Muscle layer of duodenum (tissue), 2 donors: ENCODE measurements around the gene SLC6A2.
A peak's percentile ranks its signal among the peaks of the same experiment; 100 is the strongest.

Source experiments
- H3K27ac ChIP-seq: one replicate; pipeline ENCODE4 v1.7.0; 2013; ENCODE audit warnings: mild to moderate bottlenecking, low read length
- H3K27me3 ChIP-seq: one replicate; pipeline ENCODE4 v1.7.0; 2013; ENCODE audit warnings: low read depth, mild to moderate bottlenecking, control low read depth, low read length
- H3K36me3 ChIP-seq, 2 donors: one replicate each; pipeline ENCODE4 v1.7.0; 2013; ENCODE audit warnings: low read length in 2 of 2, control low read depth in 1 of 2, mild to moderate bottlenecking in 1 of 2; ENCODE audit not compliant: insufficient read depth in 2 of 2, control insufficient read depth in 1 of 2
- H3K4me1 ChIP-seq, 2 donors: one replicate each; pipeline ENCODE4 v1.7.0; 2013; ENCODE audit warnings: low read length in 2 of 2, mild to moderate bottlenecking in 2 of 2, control low read depth in 1 of 2, moderate library complexity in 1 of 2; ENCODE audit not compliant: insufficient read depth in 2 of 2, control insufficient read depth in 1 of 2
- H3K4me3 ChIP-seq, 2 donors: one replicate each; pipeline ENCODE4 v1.7.0; 2013; ENCODE audit warnings: low read length in 2 of 2, low read depth in 1 of 2, mild to moderate bottlenecking in 1 of 2
- H3K9me3 ChIP-seq, 2 donors: one replicate each; pipeline ENCODE4 v1.7.0; 2013; ENCODE audit warnings: low read length in 2 of 2, control low read depth in 1 of 2, mild to moderate bottlenecking in 1 of 2; ENCODE audit not compliant: control insufficient read depth in 1 of 2
- donor health status: healthy.

SLC6A2 gene

DNA sequence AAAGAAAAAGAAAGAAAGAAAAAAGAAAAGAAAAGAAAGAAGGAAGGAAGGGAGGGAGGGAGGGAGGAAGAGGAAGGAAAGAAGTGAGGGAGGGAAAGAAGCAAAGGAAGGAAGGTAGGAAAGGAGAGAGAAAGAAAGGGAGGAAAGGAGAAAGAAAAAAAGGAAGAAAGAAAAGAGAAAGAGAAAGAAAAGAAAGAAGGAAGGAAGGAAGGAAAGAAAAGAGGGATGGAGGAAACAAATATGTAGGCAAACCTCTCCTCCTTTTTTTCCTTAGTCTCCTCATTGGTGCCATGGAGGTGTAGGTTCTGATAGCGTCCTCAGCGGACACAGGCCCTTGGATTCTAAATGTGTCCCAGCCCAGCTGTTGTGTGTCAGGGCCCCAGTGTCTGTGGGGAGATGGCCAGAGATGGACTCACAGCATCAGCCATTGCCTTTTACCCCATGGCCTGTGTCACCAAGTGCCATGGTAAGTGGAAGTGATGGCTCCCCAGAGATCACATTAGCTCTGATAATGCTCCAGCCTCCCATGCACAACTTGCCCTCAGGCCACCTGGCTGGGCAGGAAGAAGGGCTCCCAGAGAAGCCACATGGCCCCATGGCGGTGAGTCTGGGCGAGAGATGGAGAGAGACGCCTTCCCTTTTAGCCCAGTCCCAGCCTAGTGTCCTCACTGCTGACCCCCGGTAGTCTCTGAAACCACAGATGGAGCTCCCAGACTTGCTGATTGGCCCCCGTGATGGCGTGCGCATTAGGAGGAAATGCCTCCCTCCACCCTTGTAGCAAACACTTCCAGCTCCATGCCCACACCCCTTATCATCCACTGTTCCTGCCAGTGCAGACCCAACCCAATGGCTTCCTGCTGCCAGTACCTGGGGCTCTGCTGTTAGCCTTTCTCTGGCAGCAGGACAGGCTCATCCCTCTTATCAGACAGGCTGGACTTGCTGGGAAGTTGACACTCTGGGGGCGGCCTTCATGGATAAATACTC lies 3.7 kb upstream of the SLC6A2 start:
- Histone ChIP-seq H3K36me3 (no peaks in the 10 kb centered on the region), H3K4me3 (no peak overlapping the region), H3K27me3 (peaks cover 18% of the 10 kb centered on the region), H3K9me3 (no peaks in the 10 kb centered on the region), H3K4me1 (peaks cover 0 to 16% of the 10 kb centered on the region in 2 donors), H3K27ac (no peak overlapping the region)

DNA sequence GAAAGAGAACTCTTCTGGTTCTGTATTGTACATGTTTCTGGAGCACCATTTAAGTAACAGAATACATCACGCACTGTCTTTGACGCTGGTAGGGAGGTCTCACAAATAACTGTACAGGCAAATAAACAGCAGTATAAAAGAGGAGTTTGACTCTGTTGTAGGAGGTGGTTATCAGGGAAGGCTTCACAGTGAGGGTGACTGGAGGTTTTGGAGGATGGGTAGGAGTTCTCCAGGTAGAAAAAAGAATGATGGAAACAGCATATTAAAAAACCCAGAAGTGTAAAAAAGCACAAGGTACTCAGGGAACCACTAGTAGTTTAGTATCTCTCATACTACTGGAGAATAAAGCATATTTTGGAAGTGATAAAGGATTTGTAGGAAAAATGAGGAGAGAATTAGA lies 2.7 kb upstream of the SLC6A2 start:
- H3K36me3 ChIP-seq = no peaks in the 10 kb centered on the region
- H3K27me3 ChIP-seq = peaks cover 21% of the 10 kb centered on the region
- peaks cover 0 to 16% of the 10 kb centered on the region in 2 donors for H3K4me1 ChIP-seq
- no peak overlapping the region for H3K4me3 ChIP-seq
- H3K9me3 ChIP-seq = no peaks in the 10 kb centered on the region
- H3K27ac ChIP-seq = no peak overlapping the region

DNA sequence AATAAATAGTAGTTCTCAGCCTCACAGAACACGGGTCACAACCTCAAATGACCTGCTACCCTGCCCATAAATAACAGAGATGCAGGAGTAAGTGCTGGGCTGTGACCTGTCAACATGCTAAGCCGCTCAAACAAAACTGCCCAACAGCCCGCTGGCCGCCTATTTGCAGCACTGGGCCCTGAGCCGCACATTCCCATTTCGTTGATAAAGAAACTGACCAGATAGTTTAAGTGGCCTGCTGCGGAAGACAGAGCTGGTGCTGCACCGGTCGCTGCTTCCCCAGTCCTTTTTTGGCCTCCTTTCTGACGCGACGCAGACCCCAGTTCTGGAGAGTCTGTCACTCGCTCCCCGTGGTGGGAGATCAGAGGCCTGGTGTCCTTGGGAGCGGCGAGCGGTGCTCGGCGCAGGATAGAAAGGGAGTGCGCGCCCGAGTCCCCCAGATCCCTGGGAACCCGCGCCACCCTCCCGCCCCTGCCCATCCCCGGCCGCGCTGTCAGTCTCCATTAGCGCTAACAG lies 349 bp upstream of the SLC6A2 start:
- Histone ChIP-seq H3K27ac (no peak overlapping the region), H3K27me3 (peaks cover 21% of the 10 kb centered on the region), H3K4me1 (peaks cover 0 to 16% of the 10 kb centered on the region in 2 donors), H3K4me3 (peak overlapping the region in 1 of 2 donors; percentile 53), H3K36me3 (no peaks in the 10 kb centered on the region), H3K9me3 (no peaks in the 10 kb centered on the region)

DNA sequence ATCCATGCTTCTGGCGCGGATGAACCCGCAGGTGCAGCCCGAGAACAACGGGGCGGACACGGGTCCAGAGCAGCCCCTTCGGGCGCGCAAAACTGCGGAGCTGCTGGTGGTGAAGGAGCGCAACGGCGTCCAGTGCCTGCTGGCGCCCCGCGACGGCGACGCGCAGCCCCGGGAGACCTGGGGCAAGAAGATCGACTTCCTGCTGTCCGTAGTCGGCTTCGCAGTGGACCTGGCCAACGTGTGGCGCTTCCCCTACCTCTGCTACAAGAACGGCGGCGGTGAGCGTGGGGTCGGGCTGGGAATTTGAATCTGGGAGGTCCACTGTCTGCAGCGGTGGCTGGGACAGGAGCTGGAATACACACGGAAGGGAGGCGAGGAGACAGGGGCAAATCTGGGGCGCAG lies 904 bp downstream of the SLC6A2 start:
- Histone ChIP-seq H3K4me3 (peak overlapping the region in 1 of 2 donors; percentile 53), H3K9me3 (no peaks in the 10 kb centered on the region), H3K4me1 (peaks cover 0 to 16% of the 10 kb centered on the region in 2 donors), H3K36me3 (no peaks in the 10 kb centered on the region), H3K27me3 (peaks cover 21% of the 10 kb centered on the region), H3K27ac (no peak overlapping the region)

DNA sequence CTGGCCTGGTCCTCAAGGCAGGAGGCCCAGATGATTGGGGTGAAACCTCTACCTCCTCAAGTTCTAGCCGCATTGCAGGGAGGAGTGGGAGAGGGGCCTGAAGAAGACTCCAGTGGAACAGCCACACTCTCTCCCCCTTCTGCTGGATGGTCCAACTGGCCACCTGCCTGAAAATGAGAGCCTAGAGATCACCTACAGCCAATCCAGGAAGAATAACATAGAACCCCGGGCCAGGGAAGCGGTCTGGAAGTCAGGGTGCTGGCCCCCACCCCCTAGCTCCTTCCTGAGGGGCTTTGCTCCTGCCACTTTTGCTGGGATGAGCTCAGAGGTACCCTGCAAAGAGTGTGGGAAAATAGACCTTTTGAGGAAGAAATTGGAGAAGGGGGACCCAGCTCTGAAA lies 1.8 kb downstream of the SLC6A2 start:
- peaks cover 0 to 16% of the 10 kb centered on the region in 2 donors for H3K4me1 ChIP-seq
- no peak overlapping the region for H3K4me3 ChIP-seq
- H3K27ac ChIP-seq = no peak overlapping the region
- H3K27me3 ChIP-seq = peaks cover 21% of the 10 kb centered on the region
- no peaks in the 10 kb centered on the region for H3K9me3 ChIP-seq
- H3K36me3 ChIP-seq = no peaks in the 10 kb centered on the region

DNA sequence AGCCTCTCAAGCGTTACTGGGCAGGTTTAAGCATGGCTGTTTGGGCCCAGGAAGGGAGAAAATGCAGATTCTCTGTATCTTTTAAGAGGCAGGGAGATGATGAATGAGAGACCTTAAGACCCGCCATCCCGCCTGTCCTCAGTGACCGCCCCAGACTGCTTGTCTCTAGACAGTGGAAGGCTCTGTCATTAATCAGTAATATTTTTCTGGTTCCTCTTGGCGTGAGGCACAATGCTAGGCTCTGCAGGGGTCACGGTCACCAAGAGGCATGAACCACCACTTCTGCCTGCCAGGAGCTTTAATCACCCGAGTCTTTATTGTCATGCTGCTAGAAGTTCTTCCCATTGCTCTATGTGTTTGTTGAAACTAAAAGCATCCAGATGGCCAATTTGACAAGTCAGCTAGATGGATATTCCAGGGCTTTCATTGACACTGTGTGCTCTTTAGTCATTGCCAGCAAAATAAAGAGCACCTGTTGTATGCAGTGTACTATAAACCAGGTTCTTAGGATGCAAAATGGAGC lies 3.2 kb downstream of the SLC6A2 start:
- peaks cover 0 to 16% of the 10 kb centered on the region in 2 donors for H3K4me1 ChIP-seq
- no peaks in the 10 kb centered on the region for H3K9me3 ChIP-seq
- no peak overlapping the region for H3K27ac ChIP-seq
- peaks cover 18% of the 10 kb centered on the region for H3K27me3 ChIP-seq
- H3K36me3 ChIP-seq = no peaks in the 10 kb centered on the region
- no peak overlapping the region for H3K4me3 ChIP-seq

DNA sequence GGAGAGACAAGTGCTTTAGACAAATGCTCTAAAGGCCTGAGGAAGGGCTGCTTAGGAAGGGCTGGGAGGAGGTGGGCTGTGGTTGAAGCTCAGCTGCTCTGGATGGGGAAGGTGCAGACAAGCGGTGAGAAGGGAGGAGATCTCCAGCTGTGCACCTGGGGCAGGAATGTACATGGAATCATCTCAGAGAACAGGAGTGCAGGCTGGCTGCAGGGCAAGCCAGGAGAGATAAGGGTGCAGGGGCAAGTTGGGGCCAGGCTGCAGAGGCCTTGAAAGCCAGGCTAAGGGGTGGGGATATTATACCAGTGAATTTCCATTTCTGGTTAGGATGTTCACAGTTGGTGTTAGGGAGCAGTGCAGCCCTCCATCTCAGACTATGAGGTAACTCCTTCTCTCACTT lies 4.2 kb downstream of the SLC6A2 start:
- no peaks in the 10 kb centered on the region for H3K9me3 ChIP-seq
- H3K4me3 ChIP-seq = no peak overlapping the region
- no peak overlapping the region for H3K27ac ChIP-seq
- peaks cover 10% of the 10 kb centered on the region for H3K27me3 ChIP-seq
- H3K36me3 ChIP-seq = no peaks in the 10 kb centered on the region
- peaks cover 0 to 16% of the 10 kb centered on the region in 2 donors for H3K4me1 ChIP-seq

DNA sequence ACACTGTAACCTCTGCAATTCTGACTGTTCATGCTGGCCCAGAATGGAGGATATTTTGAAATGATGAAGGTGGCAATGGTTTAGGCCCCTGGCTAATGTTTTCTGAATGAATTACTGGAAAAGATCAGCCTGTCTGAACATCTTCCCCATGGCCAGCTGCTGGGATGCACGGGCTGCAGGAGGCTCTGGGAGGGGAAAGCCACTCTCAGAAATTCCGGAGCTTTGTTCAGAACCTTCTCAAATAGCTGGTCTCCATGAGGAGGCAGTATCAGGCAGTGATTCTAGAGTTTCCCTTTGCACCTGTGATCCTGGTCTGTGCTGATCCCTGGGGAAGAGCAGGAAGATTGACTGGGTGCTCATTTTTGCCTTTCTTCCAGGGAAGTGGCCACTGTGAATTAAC lies 5.0 kb downstream of the SLC6A2 start:
- Histone ChIP-seq H3K9me3 (no peaks in the 10 kb centered on the region), H3K27me3 (peaks cover 10% of the 10 kb centered on the region), H3K27ac (no peak overlapping the region), H3K4me1 (peaks cover 0 to 10% of the 10 kb centered on the region in 2 donors), H3K36me3 (no peaks in the 10 kb centered on the region), H3K4me3 (no peak overlapping the region)

DNA sequence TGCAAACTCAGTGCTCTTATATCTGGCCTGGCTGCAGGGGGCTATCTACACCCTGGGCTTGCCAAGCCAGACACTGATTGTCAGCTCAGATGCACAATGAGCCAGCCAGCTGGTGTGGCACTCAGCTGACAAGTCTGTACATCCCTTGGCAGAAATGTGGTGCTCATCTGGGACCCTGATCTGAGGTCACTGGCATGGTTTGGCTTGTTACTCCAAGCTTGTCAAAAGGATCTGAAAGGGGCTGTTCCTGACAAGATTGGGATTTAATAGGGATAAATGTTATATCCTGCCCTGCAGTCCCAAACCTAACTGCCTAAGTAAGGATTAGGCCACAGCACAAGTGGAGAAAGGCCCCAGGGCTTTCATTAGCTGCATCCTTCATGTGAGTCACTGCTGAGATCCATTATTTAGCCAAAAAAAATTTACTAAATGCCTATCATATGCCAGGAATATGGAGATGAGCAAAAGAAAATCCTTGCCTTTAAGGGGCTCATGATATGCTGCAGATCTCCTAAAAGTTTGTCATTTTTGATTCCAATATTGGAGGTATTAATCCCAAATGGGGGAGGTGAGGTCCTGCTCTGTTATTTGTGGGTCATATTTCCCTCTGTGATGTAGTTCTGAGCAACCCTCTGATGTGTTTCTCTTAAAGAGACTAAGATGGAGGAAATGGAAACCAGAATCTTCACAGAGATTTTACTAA lies 6.3 kb downstream of the SLC6A2 start:
- Histone ChIP-seq H3K4me3 (no peak overlapping the region), H3K36me3 (no peaks in the 10 kb centered on the region), H3K27me3 (peaks cover 4% of the 10 kb centered on the region), H3K9me3 (no peaks in the 10 kb centered on the region), H3K4me1 (no peaks in the 10 kb centered on the region), H3K27ac (no peak overlapping the region)

DNA sequence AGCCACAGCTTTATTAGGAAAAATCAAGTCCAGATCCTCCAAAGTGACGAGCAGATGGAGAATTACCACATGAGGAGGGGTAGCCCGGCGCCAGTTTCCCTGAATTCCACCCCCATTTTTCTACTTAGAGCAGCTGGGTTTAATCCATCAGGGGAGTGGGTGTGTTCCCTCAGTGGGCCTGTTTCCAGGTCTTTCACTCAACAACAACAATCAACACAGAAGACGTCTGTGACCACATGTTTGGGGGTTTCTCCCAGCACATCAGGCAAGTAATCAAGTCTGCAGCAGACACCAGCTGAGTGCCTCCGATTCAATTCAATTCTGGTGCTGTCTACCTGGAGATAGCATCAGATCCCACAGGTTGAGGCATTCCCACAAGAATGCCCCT lies 6.8 kb downstream of the SLC6A2 start:
- no peaks in the 10 kb centered on the region for H3K9me3 ChIP-seq
- no peak overlapping the region for H3K27ac ChIP-seq
- H3K27me3 ChIP-seq = no peaks in the 10 kb centered on the region
- H3K4me3 ChIP-seq = no peak overlapping the region
- no peaks in the 10 kb centered on the region for H3K4me1 ChIP-seq
- no peaks in the 10 kb centered on the region for H3K36me3 ChIP-seq

DNA sequence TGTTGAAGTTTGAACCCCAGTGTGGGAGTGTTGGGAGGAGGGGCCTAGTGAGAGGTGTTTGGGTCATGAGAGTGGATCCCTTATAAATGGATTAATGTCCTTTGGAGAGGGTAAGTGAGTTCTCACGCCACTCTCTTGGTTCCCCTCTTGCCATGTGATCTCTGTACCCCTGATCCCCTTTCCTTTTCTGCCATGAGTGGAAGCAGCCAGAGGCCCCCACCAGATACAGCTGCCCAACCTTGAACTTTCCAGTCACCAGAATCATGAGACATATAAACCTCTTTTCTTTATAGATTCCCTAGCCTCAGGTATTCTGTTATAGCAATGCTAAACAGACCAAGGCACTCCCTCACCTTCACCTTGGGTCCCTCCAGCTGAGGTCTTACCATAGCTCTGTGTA lies 7.4 kb downstream of the SLC6A2 start:
- H3K27me3 ChIP-seq = no peaks in the 10 kb centered on the region
- no peak overlapping the region for H3K4me3 ChIP-seq
- no peaks in the 10 kb centered on the region for H3K9me3 ChIP-seq
- H3K27ac ChIP-seq = no peak overlapping the region
- H3K4me1 ChIP-seq = no peaks in the 10 kb centered on the region
- H3K36me3 ChIP-seq = no peaks in the 10 kb centered on the region
